Fibroblast of skin of right quadriceps (primary cell): ENCODE data around the gene OR6C74.

Source experiments
- DNase-seq: peaks from one replicate; pipeline ENCODE4 v3.0.0-alpha.2; 2013

Gene OR6C74

DNA sequence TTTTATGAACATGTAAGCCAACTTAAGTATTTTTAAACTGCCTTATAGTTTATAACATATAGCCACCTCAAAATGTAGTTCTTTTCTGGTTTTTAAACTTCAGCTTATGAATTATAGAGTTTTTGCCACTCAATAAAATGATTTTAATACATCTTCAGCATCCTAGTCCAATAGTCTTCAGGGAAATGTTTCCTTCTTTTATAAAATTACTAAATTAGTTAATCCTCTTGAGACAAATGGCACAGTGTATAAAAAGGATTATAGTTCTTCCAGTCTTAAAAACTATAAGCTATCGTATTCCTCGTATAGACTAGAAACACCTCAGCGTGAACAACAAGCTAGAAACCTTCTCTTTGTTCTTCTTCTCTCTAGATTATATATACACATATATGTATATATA is at the start of gene OR6C74:
Gene OR6C74 (plus strand): TSS at position 301 of the 400 bp plus-strand sequence. CDS start 2,679 bp downstream, outside the sequence.
- DNase-seq, result no peak

DNA sequence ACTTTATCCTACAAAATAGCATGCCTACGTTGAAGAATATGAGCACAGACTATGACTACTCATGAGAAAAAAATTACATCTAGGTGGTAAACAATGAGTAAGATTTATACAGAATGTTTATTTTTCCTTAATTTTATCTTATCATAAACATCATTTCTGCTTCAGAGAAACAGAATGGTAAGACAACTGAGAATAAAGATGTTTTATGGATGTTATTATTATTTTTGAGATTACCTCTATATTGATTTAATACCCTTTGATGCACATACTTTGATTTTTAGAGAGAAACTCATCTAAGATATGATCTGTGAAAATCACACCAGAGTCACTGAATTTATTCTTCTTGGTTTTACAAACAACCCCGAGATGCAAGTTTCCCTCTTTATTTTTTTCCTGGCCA is 23.7 kb upstream of the OR6C74 start, which contains the start of gene OR10A7:
Gene OR10A7 (plus strand): TSS at position 301 of the 400 bp plus-strand sequence. CDS start 0 bp downstream, at position 301.
- no peak for DNase-seq

DNA sequence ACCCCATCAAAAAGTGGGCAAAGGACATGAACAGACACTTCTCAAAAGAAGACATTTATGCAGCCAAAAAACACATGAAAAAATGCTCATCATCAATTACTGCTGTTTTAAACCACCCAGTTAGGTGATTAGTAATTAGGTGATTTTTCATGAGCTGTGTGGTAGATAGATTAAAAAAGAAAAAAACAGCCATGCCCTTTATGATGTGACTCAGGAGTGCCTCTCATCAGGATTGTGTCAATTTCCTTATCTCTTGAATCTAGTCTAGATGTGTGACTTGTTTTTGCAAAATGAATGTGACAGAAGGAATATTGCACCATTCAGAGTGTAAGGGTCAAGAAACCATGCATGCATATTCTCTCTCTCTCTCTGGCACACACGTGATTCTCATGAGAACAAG is 17.9 kb upstream of the OR6C74 start:
- no peak for DNase-seq

DNA sequence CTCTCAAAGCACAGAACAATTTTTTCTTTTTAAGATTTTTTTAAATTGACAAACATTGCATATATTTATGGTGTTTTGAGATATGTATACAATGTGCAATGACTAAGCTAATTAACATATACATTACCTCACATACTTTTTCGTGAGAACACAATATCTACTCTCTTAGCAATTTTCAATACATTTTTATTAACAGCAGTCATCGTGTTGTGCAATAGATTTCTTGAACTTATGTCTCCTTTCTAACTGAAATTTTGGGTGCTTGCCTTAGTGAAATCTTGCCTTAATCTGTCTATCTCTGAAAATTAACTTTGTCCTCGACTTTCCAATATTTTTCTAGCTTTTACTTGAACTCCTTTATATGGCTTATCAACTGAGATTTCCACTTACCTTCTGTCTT is 16.8 kb upstream of the OR6C74 start:
- DNase-seq, result no peak

DNA sequence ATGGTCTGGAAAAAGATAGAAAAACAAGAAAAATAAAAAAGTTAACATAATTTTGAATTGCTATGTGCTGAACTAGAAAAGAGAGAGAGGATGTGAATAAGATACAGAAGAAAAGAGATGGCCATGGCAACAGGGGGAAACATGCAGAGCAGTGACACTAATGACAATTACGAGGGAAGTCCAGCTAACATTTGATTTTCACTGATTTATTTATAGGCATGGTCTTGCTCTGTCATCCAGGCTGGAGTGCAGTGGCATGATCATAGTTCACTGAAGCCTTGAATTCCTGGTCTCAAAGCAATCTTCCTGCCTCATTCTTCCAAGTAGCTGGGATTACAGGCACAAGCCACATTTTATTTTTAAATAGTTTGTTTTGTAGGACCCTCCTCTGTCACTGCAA is 1.8 kb downstream of the OR6C74 start:
- DNase-seq, result no peak

DNA sequence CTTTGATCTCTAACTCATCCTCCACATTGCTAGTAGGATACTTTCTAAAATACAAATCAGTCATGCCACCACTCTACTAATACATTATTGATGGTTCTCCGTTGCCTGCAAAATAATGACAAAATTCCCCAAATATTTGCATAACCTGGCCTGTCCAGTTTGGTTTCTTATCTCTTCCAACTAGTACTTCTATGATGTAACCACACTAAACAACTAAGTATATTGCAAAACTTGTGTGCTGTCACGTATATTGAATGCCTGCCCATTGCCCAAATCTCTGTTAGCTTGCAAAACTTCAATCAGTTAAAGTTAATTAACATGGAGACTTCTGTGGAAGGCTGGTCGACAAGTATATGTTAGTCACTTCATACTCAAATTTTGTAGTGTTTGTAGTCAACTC is 6.5 kb downstream of the OR6C74 start:
- DNase-seq, result no peak

DNA sequence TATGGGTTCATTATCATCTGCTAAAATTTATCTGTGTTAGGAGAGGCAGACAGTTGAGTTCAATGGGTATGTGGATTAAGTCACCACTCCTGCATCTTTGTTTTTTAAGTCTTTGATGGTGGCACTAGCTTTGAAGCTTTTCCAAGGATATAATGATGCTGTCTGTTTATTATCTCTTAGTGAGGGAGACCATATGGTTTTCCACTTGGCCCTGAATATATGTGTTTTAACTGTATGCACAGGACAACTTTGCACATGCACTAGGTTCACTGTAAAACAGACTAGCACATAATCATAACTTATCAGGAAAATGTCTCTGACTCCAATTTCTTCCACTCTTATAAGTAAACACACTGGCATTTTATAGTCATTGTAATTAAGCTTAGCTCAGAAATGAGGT is 8.9 kb downstream of the OR6C74 start:
- DNase-seq, result no peak

DNA sequence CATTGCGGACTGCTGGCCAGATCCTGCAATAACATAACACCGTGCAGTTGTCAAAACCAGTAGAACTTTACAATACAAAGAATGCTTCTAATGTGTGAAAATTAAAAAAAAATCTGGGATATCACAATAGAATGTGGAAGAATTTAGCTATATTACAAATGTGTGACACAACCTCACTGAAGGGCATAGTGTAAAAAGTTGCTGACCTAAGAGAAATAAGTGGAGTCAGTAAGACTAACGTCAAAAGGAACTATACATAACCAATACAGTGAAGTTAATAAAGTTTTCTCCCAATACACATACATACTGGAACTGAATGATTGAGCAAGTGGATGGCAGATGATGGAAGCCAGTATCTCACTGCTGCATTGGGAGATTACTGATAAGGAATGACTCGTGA is 12.4 kb downstream of the OR6C74 start:
- DNase-seq, result no peak

DNA sequence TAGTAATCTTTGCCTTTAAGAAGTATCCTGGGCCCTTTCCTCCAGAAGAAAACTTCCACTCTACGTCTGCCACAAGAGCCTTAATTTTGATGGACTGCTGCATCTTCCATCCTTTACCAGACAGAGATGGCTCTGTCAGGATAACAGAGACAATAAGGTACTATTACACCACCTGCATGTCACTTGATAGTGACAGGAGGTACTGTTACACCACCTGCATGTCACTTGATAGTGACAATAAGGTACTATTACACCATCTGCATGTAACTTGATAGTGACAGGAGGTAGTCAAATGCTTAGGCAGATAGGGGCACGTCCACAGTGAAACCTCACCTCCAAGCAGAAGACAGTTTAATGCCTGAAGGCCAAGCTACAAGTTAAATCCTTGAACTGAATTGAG is 13.9 kb downstream of the OR6C74 start:
- no peak for DNase-seq

DNA sequence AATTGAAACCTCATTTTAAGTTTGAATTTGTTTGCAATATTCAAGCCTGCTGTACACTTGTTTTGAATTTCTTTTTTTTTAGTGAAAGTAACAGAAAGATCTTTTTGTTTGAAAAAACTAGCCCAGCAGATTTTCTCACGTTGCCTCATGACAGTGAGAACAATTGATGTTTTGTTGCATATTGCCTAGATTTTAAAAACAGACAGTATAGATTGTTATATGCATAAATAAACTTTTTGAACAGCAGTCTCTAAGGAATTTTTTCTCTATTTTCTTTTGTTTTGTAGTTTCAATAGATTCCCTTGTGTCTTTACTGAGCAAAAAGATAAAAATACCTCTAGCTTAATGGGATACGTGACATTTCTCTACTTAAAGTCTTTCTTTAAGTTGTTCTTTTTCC is 36.6 kb downstream of the OR6C74 start:
- DNase-seq, result no peak

DNA sequence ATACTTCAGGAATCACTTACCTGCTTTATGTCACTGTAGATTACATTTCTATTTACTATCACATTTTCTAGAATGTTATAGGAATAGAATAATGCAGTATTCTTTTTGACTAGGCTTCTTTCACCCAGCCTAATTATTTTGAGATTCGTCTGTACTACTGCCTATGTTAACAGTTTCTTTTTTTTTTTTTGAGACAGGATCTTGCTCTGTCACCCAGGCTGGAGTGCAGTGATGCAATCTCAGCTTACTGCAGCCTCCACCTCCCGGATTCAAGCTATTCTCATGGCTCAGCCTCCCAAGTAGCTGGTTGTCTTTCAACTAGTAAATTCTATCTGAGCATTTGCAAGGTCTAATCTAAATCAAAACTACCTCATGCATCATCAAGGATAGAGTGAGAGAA is 45.6 kb downstream of the OR6C74 start:
- no peak for DNase-seq
